GM12878 (cell line): ENCODE results near the gene DPF3. TPM values are rescaled to one million over a fixed set of nuclear protein-coding genes. Genes with fewer than 3 reads are reported as not detected.
A peak's percentile ranks its signal among the peaks of the same experiment; 100 is the strongest.

ENCODE experiments used
- ATAC-seq: fragments of 200-7000 bp; cut with Tn5 transposase; 3 replicates; pipeline ENCODE4 v1.9.1; 2020; ENCODE audit warnings: mild to moderate bottlenecking, moderate library complexity
- BruUV-seq: library from RNA; stranded (reverse); fragments of 400-500 nt; replicated peaks from 2 replicates; lab custom pipeline; 2021; lab: Mats Ljungman, UMichigan
- CTCF ChIA-PET: fragments of 300-600 bp; sonication (Branson Sonifier 250); formaldehyde crosslinking; extraction: SDS; loops from one replicate; lab custom pipeline; 2021; ENCODE audit warnings: inconsistent platforms; lab: Yijun Ruan, JAX
- POLR2A ChIA-PET: fragments of 350-600 bp; formaldehyde crosslinking; extraction: SDS; loops from one replicate; lab custom pipeline; 2021; ENCODE audit warnings: inconsistent platforms; lab: Charles Lee
- RAD21 ChIA-PET: fragments of 300-600 bp; sonication (Branson Sonifier 250); formaldehyde crosslinking; loops from one replicate; lab custom pipeline; 2023; ENCODE audit warnings: antibody characterized with exemption; ENCODE audit not compliant: unreplicated experiment; lab: Charles Lee
- SMC1A ChIA-PET: fragments of 300-600 bp; sonication (Branson Sonifier 250); formaldehyde crosslinking; loops from one replicate; lab custom pipeline; 2023; ENCODE audit not compliant: unreplicated experiment, uncharacterized antibody; lab: Charles Lee
- DNase-seq: peaks from one replicate; pipeline ENCODE4 v3.0.0-alpha.2; 2011; ENCODE audit warnings: low read depth, low spot score
- FAIRE-seq: peaks from 3 replicates; lab custom pipeline; 2011; peaks lifted over from hg19 to GRCh38; lab: Jason Lieb, UNC
- H2AFZ ChIP-seq: 2 replicates; pipeline ENCODE4 v1.6.0; 2011; ENCODE audit warnings: low read depth, low read length, control low read depth; ENCODE audit not compliant: control insufficient read depth
- H3K27ac ChIP-seq: 2 replicates; pipeline ENCODE4 v1.5.1; 2011; ENCODE audit warnings: control low read depth; ENCODE audit not compliant: control insufficient read depth, insufficient read depth
- H3K27me3 ChIP-seq, 2 experiments: replicated peaks in 1 of 2; 2 replicates each; pipeline versions ENCODE4 v1.6.0 to v1.6.1; 2011; ENCODE audit warnings: low read length in 1 of 2; ENCODE audit not compliant: control insufficient read depth in 2 of 2, insufficient read depth in 2 of 2
- H3K36me3 ChIP-seq, 2 experiments: 2 replicates each; pipeline ENCODE4 v1.5.1; 2011; ENCODE audit warnings: low read length in 1 of 2; ENCODE audit not compliant: control insufficient read depth in 2 of 2, insufficient read depth in 2 of 2
- H3K4me1 ChIP-seq: 2 replicates; pipeline ENCODE4 v1.6.1; 2011; ENCODE audit warnings: mild to moderate bottlenecking, low read length, moderate library complexity, mixed read lengths; ENCODE audit not compliant: control insufficient read depth, insufficient read depth
- H3K4me2 ChIP-seq: 2 replicates; pipeline ENCODE4 v1.6.0; 2011; ENCODE audit warnings: control low read depth; ENCODE audit not compliant: control insufficient read depth, insufficient read depth
- H3K4me3 ChIP-seq: fragments of 200-600 bp; sonication (generic); 2 replicates; pipeline ENCODE4 v1.5.1; 2016
- H3K79me2 ChIP-seq: 2 replicates; pipeline ENCODE4 v1.6.0; 2011; ENCODE audit warnings: low read length; ENCODE audit not compliant: control insufficient read depth, insufficient read depth
- H3K9ac ChIP-seq: 2 replicates; pipeline ENCODE4 v1.8.0; 2011; ENCODE audit warnings: low read length, control low read depth, mixed read lengths; ENCODE audit not compliant: control insufficient read depth, insufficient read depth
- H3K9me3 ChIP-seq: replicated peaks from 3 replicates; pipeline ENCODE4 v1.5.1; 2011; ENCODE audit warnings: mild to moderate bottlenecking, low read length; ENCODE audit not compliant: control insufficient read depth, insufficient read depth
- H4K20me1 ChIP-seq: 2 replicates; pipeline ENCODE4 v1.6.0; 2011; ENCODE audit not compliant: control insufficient read depth, insufficient read depth
- CBFB ChIP-seq: IDR thresholded peaks from 2 replicates; pipeline ENCODE4 v1.6.1; 2016; ENCODE audit warnings: antibody characterized with exemption, low read depth
- NR2F1 ChIP-seq: fragments of 450-650 bp; conservative IDR thresholded peaks from 2 replicates; pipeline ENCODE4 v1.6.1; 2017; ENCODE audit warnings: mild to moderate bottlenecking
- NRF1 ChIP-seq: conservative IDR thresholded peaks from 2 replicates; pipeline ENCODE4 v1.6.1; 2011; ENCODE audit warnings: mild to moderate bottlenecking, low read depth, low read length, improper control_type of control experiment
- POLR2AphosphoS5 ChIP-seq: IDR thresholded peaks from 2 replicates; pipeline ENCODE4 v1.6.1; 2011; ENCODE audit warnings: mild to moderate bottlenecking, low read length, inconsistent platforms
- SPI1 ChIP-seq: IDR thresholded peaks from 2 replicates; pipeline ENCODE4 v1.6.1; 2011; ENCODE audit warnings: low read depth, mild to moderate bottlenecking, low read length, moderate library complexity, borderline replicate concordance; ENCODE audit not compliant: insufficient read depth
- TCF3 ChIP-seq: IDR thresholded peaks from 2 replicates; pipeline ENCODE4 v1.6.1; 2012; ENCODE audit warnings: low read depth, mild to moderate bottlenecking, low read length, borderline replicate concordance; ENCODE audit not compliant: insufficient read depth
- ZBED1 ChIP-seq: IDR thresholded peaks from 2 replicates; pipeline ENCODE4 v1.6.1; 2016; ENCODE audit warnings: borderline replicate concordance
- ZNF384 ChIP-seq: IDR thresholded peaks from 2 replicates; pipeline ENCODE4 v1.6.1; 2012; ENCODE audit warnings: low read depth, mild to moderate bottlenecking, low read length, improper control_type of control experiment, borderline replicate concordance
- WGBS: methylation state at CpG from one replicate; pipeline ENCODE4 v1.1.6; 2016; ENCODE audit warnings: low lambda C conversion rate; ENCODE audit not compliant: insufficient replicate concordance, insufficient coverage; ENCODE audit errors: missing lambda C conversion rate; 5-methylcytosine and 5-hydroxymethylcytosine counted together
- in situ Hi-C: fragments of 300-500 bp; cut with MboI; formaldehyde crosslinking; loops from 9 replicates; pipeline ENCODE4 v1.14.3; 2018; ENCODE audit warnings: mixed read lengths
- intact Hi-C: fragments of 100-400 bp; cut with micrococcal nuclease; formaldehyde crosslinking; loops from one replicate; pipeline ENCODE4 v1.14.2; 2022; ENCODE audit not compliant: unreplicated experiment
- polyA plus RNA-seq, 11 experiments: library from polyadenylated mRNA; depleted of rRNA in 4 of 11; unstranded in 6 of 11; stranded (reverse) in 5 of 11; fragments of >200 nt; fragmentation: Nextera tagmentation in 4 of 11; fragmentation: Illumina TruSeq in 1 of 11; extraction: Ambion mirVana in 4 of 11; extraction: Trizol in 1 of 11; gene quantifications; 1 replicate in 1 of 11; 2 replicates in 10 of 11; pipeline versions ENCODE4 v1.2.1 to v1.2.3, GENCODE V29; 2011 to 2016; ENCODE audit warnings: inconsistent platforms in 2 of 11, missing spikeins in 2 of 11, low read depth in 1 of 11
- total RNA-seq, 4 experiments: library from RNA; depleted of rRNA in 3 of 4; stranded (reverse); fragments of >200 nt in 3 of 4; fragmentation: Illumina TruSeq in 1 of 4; extraction: Trizol in 1 of 4; gene quantifications; 2 replicates each; pipeline versions ENCODE4 v1.2.1 to v1.2.3, GENCODE V29; 2013 to 2021
- TF ChIP-seq, protein P1 (sequence below): IDR thresholded peaks from 2 replicates; pipeline ENCODE4 v1.6.1; 2011; ENCODE audit warnings: mild to moderate bottlenecking, low read depth, low read length, moderate library complexity; ENCODE audit not compliant: insufficient replicate concordance
- TF ChIP-seq, protein P2 (sequence below): fragments of 450-650 bp; IDR thresholded peaks from 2 replicates; pipeline ENCODE4 v1.6.1; 2017; ENCODE audit warnings: mild to moderate bottlenecking, moderate library complexity
- TF ChIP-seq, protein P3 (sequence below): IDR thresholded peaks from 2 replicates; pipeline ENCODE4 v1.6.1; 2011; ENCODE audit warnings: borderline replicate concordance, low read depth, mild to moderate bottlenecking, moderate library complexity, low read length; ENCODE audit not compliant: insufficient read depth, poor library complexity, severe bottlenecking

Gene DPF3
- total and polyA plus RNA-seq, 10 of the 15 experiments (the other 5 are each of a cell fraction or from before 2014, with no cell fraction given): 0.69 to 8.0 (median 2.2) TPM

DNA sequence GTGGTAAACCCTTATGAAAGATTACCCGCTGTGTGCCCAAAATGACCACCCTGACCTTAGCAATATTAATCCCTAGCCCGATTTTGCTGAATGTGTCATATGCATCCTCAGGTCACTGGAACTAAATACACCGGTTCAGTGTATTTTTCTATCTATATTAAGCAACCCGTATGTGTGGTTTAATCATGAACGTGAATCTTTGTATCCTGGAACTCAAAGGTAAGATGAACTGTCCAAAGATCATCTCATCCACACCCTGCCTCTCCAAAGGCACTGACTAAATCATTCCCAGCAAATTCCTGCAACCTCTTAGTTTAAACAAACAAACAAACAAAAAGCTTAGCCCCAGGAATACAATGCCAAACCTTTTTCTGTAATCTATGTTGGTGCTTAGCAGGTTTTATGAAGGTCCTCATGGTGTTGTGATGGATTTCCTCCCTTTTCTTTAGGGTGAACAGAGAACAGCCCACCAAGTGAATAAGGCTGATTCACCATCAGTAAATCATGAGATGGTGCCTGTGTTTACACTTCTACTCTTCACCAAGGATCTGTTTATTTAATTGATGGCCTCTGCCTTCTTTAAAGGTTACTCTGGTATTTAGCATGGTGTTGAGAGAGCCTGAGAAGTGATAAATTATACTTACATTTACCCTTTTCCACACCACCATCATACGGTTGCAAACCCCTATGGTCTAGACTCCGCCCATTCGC is 298.6 kb downstream of the DPF3 start (continued):
- TF ChIP-seq, protein P1, sequence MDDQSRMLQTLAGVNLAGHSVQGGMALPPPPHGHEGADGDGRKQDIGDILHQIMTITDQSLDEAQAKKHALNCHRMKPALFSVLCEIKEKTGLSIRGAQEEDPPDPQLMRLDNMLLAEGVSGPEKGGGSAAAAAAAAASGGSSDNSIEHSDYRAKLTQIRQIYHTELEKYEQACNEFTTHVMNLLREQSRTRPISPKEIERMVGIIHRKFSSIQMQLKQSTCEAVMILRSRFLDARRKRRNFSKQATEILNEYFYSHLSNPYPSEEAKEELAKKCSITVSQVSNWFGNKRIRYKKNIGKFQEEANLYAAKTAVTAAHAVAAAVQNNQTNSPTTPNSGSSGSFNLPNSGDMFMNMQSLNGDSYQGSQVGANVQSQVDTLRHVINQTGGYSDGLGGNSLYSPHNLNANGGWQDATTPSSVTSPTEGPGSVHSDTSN: no peak
- TF ChIP-seq CBFB: no peak
- no peak for TF ChIP-seq ZNF384
- TF ChIP-seq TCF3: no peak
- TF ChIP-seq SPI1: no peak
- no peak for TF ChIP-seq ZBED1
- TF ChIP-seq, all 136 proteins: peak for 0

DNA sequence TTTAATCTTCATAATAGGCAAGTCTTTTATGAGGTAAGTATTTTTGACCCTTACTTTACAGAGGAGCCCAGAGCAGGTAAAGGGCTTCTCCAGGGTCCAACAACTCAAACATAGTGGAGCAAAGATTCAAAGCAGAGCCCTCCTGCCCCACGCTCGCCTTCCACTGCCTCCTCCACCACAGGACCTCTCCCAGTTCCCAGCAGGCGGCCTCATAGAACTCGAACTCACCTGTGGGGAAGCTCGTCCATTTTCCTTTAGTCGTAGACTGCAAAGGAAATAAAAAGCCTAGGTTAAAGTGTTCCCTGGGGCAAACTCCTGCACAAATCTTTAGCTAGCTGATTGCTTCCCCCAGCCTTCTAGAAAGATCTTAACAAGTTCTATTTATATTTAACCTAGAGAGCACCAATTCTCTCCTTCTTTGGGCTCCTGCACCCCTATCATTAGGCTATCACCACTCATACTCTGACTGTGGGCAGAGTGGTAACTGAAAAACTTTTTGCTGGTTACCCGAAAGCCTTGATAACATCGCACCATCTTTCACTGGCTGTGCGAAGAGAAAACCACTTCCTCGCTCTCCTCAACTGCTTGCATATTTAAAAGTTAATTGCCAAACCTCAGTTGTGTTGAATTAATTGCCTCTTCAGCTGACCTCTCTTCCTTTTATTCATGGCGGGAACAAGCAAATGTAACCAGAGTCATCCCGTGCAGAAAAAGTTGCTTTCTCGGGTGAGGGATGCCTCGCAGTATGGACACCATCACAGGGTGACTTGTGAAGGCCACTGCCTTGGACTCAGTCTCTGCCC is 299.6 kb downstream of the DPF3 start:
- no TSS peak for BruUV-seq
- 32% methylated on average over 14 of the region's 14 CpGs for WGBS
- CTCF ChIA-PET: interaction anchor here (1.0 to 1.7 kb wide), 2 partner anchors 300 to 309 kb away, joined by 3 to 6 read pairs; partner anchors contain the start of gene DPF3
- H3K4me3 ChIP-seq: no peak overlapping the region
- H3K36me3 ChIP-seq: no peaks in the 10 kb centered on the region
- RAD21 ChIA-PET: interaction anchor here (0.6 to 1.8 kb wide), 5 partner anchors 41 to 300 kb away, joined by 4 to 5 read pairs (median 4); partner anchors contain the start of gene DPF3
- peaks cover 4% of the 10 kb centered on the region; the same call in 2 of the 3 replicates for H3K9me3 ChIP-seq
- no peak overlapping the region for H3K9ac ChIP-seq
- intact Hi-C loops: loop anchor here (2.0 kb wide), 1 partner anchor 75 kb away; no protein-coding TSS in a partner anchor
- in situ Hi-C loops: no loop called here
- peaks cover 28% of the 10 kb centered on the region for H3K4me1 ChIP-seq
- POLR2A ChIA-PET: no interaction called here
- H3K79me2 ChIP-seq: no peaks in the 10 kb centered on the region
- H4K20me1 ChIP-seq: no peaks in the 10 kb centered on the region
- SMC1A ChIA-PET: interaction anchor here (0.5 to 3.0 kb wide), 11 partner anchors 12 to 1957 kb away, joined by 3 to 10 read pairs (median 3); no protein-coding TSS in a partner anchor
- FAIRE-seq (no peak), ATAC-seq (peak; percentile 92), DNase-seq (peak; percentile 74)
- H3K27ac ChIP-seq: no peak overlapping the region
- H3K27me3 ChIP-seq: no peaks in the 10 kb centered on the region; a peak in 1 of 4 replicates
- H2AFZ ChIP-seq: no peak overlapping the region
- 0 out of 2 replicates have a peak overlapping the region, but pooled peaks have one; percentile 58 for H3K4me2 ChIP-seq
- TF ChIP-seq NRF1 (no peak), SPI1 (peak; percentile 59; the same call in 1 of the 2 replicates), POLR2AphosphoS5 (no peak), NR2F1 (peak; percentile 80), ZBED1 (no peak)
- TF ChIP-seq, protein P2, sequence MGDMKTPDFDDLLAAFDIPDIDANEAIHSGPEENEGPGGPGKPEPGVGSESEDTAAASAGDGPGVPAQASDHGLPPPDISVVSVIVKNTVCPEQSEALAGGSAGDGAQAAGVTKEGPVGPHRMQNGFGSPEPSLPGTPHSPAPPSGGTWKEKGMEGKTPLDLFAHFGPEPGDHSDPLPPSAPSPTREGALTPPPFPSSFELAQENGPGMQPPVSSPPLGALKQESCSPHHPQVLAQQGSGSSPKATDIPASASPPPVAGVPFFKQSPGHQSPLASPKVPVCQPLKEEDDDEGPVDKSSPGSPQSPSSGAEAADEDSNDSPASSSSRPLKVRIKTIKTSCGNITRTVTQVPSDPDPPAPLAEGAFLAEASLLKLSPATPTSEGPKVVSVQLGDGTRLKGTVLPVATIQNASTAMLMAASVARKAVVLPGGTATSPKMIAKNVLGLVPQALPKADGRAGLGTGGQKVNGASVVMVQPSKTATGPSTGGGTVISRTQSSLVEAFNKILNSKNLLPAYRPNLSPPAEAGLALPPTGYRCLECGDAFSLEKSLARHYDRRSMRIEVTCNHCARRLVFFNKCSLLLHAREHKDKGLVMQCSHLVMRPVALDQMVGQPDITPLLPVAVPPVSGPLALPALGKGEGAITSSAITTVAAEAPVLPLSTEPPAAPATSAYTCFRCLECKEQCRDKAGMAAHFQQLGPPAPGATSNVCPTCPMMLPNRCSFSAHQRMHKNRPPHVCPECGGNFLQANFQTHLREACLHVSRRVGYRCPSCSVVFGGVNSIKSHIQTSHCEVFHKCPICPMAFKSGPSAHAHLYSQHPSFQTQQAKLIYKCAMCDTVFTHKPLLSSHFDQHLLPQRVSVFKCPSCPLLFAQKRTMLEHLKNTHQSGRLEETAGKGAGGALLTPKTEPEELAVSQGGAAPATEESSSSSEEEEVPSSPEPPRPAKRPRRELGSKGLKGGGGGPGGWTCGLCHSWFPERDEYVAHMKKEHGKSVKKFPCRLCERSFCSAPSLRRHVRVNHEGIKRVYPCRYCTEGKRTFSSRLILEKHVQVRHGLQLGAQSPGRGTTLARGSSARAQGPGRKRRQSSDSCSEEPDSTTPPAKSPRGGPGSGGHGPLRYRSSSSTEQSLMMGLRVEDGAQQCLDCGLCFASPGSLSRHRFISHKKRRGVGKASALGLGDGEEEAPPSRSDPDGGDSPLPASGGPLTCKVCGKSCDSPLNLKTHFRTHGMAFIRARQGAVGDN: peak; percentile 70; the same call in 1 of the 2 replicates
- TF ChIP-seq, protein P3, sequence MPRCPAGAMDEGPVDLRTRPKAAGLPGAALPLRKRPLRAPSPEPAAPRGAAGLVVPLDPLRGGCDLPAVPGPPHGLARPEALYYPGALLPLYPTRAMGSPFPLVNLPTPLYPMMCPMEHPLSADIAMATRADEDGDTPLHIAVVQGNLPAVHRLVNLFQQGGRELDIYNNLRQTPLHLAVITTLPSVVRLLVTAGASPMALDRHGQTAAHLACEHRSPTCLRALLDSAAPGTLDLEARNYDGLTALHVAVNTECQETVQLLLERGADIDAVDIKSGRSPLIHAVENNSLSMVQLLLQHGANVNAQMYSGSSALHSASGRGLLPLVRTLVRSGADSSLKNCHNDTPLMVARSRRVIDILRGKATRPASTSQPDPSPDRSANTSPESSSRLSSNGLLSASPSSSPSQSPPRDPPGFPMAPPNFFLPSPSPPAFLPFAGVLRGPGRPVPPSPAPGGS: no peak
